Transverse colon (tissue), 4 donors: ENCODE data around the gene B4GALT7. TPM values are rescaled to one million over a fixed set of nuclear protein-coding genes. Genes with fewer than 3 reads are reported as not detected.
A peak's percentile ranks its signal among the peaks of the same experiment; 100 is the strongest.

Source experiments
- DNase-seq: peaks from one replicate; pipeline ENCODE4 v3.0.0-alpha.2; 2019
- H3K27ac ChIP-seq, 4 donors: fragments of 200-600 bp; sonication (generic); 2 replicates each; pipeline ENCODE4 v1.5.1; 2016 to 2018; ENCODE audit warnings: inconsistent platforms in 4 of 4
- H3K27me3 ChIP-seq: fragments of 200-600 bp; sonication (generic); 2 replicates; pipeline ENCODE4 v1.5.1; 2017; ENCODE audit warnings: inconsistent platforms
- H3K36me3 ChIP-seq, 4 donors: fragments of 200-600 bp; sonication (generic); 2 replicates each; pipeline ENCODE4 v1.5.1; 2017 to 2019; ENCODE audit warnings: inconsistent platforms in 4 of 4
- H3K4me1 ChIP-seq, 4 donors: fragments of 200-600 bp; sonication (generic); 2 replicates each; pipeline ENCODE4 v1.5.1; 2017 to 2020; ENCODE audit warnings: inconsistent platforms in 4 of 4
- H3K4me3 ChIP-seq, 4 donors: fragments of 200-600 bp; sonication (generic); 1 replicate in 1 of 4; 2 replicates in 3 of 4; pipeline versions ENCODE4 v1.5.1 to v1.6.1; 2017 to 2019; ENCODE audit warnings: inconsistent platforms in 4 of 4
- H3K9me3 ChIP-seq, 2 donors: fragments of 200-600 bp; sonication (generic); 2 replicates each; pipeline ENCODE4 v1.5.1; 2017 to 2019; ENCODE audit warnings: inconsistent platforms in 2 of 2
- EP300 ChIP-seq: sonication (generic); formaldehyde crosslinking; IDR thresholded peaks from one replicate; pipeline ENCODE4 v1.6.1; 2017; ENCODE audit warnings: antibody characterized with exemption, low read depth
- POLR2A ChIP-seq: fragments of 450-650 bp; IDR thresholded peaks from one replicate; pipeline ENCODE4 v1.6.1; 2016; ENCODE audit warnings: antibody characterized with exemption, mild to moderate bottlenecking, moderate library complexity
- POLR2AphosphoS5 ChIP-seq, 3 donors: sonication (generic); formaldehyde crosslinking; IDR thresholded peaks; one replicate each; pipeline ENCODE4 v1.6.1; 2016; ENCODE audit warnings: antibody characterized with exemption in 3 of 3
- WGBS, 2 donors: methylation state at CpG; one replicate each; pipeline ENCODE4 v1.1.5; 2018; ENCODE audit warnings: low coverage in 1 of 2; 5-methylcytosine and 5-hydroxymethylcytosine counted together
- in situ Hi-C, 4 donors: fragments of 200-750 bp; cut with MboI; loops; one replicate each; pipeline versions ENCODE4 v1.15.0 to v1.15.1; 2017; ENCODE audit warnings: low sequenced_read_pairs in 3 of 4, low pct_ligation_motif_present in 1 of 4, low pct_unique_long_range_greater_than_20kb in 1 of 4
- intact Hi-C: fragments of 100-400 bp; cut with DNase I; formaldehyde crosslinking; loops from one replicate; pipeline ENCODE4 v1.15.1; 2023; ENCODE audit warnings: low total_unique reads
- total RNA-seq, 4 donors: library from RNA; depleted of rRNA; stranded (reverse); fragments of >200 nt; gene quantifications; one replicate each; pipeline ENCODE4 v1.1.0, GENCODE V29; 2016
- TF ChIP-seq, protein P1 (sequence below), 5 experiments: fragments of 200-600 bp in 3 of 5; fragments of 450-650 bp in 2 of 5; sonication (generic) in 3 of 5; IDR thresholded peaks; 1 replicate in 2 of 5; 2 replicates in 3 of 5; pipeline ENCODE4 v1.5.1; 2016 to 2017; ENCODE audit warnings: antibody characterized with exemption in 5 of 5, inconsistent platforms in 3 of 5, mild to moderate bottlenecking in 2 of 5, moderate library complexity in 1 of 5

Gene B4GALT7
- total RNA-seq, 4 donors from 2014 or later = 17.9 to 38.5 (median 27.0) TPM

DNA sequence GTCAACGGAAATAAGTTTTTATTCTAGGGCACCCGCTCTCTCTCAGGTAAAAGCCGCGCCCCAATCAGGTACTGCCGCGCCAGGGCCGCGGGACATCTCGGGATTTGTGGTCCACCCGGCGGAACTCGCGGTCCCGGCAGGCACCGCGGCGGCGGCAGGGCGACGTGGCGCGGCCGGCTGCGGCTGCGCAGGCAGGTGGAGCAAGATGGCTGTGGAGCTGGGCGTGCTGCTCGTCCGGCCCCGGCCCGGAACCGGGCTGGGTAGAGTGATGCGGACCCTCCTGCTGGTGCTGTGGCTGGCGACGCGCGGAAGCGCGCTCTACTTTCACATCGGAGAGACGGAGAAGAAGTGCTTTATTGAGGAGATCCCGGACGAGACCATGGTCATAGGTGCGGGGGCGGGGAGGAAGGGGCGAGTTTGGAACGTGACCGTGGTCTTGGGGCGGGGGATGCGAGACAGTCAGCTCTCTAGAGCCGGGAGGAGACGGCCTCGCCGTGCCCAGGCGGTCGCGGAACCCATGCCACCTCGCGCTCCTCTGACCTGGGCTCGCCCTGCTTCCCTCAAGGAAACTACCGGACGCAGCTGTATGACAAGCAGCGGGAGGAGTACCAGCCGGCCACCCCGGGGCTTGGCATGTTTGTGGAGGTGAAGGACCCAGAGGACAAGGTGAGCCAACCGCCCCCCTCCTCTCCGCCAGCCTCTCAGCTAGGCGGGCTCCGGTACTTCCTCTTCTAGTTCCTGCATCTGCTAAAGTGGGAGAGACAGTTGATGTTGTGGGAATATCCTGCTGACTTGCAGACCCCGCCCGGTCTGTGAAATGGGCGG is 7.7 kb upstream of the B4GALT7 start, which contains the start of gene TMED9:
Gene TMED9 (plus strand): TSS at position 194 of the 825 bp plus-strand sequence. CDS start 12 bp downstream, at position 206.
- peak; percentile 91 for DNase-seq
- Histone ChIP-seq H3K9me3 (no peaks in the 10 kb centered on the region), H3K4me1 (peaks cover 9 to 16% (median 13%) of the 10 kb centered on the region in 4 donors), H3K27me3 (peaks cover 25% of the 10 kb centered on the region), H3K4me3 (peak within 1 kb of the TSS; percentile 40 to 88 (median 79)), H3K36me3 (peaks cover 0 to 28% (median 14%) of the 10 kb centered on the region in 4 donors), H3K27ac (peak within 1 kb of the TSS; percentile 82 to 92 (median 85))
- in situ Hi-C loops (no loop called here), intact Hi-C loops (no loop called here)
- WGBS, 2 donors = 1% methylated on average over 48 of the region's 71 CpGs; no CpG with 5 or more reads in 1 of the 2 donors
- TF ChIP-seq POLR2A (peak; percentile 91), POLR2AphosphoS5 (IDR thresholded peaks at IDR 0.05) (peak; percentile 85 to 96 (median 91)), EP300 (no peak)
- TF ChIP-seq, protein P1, sequence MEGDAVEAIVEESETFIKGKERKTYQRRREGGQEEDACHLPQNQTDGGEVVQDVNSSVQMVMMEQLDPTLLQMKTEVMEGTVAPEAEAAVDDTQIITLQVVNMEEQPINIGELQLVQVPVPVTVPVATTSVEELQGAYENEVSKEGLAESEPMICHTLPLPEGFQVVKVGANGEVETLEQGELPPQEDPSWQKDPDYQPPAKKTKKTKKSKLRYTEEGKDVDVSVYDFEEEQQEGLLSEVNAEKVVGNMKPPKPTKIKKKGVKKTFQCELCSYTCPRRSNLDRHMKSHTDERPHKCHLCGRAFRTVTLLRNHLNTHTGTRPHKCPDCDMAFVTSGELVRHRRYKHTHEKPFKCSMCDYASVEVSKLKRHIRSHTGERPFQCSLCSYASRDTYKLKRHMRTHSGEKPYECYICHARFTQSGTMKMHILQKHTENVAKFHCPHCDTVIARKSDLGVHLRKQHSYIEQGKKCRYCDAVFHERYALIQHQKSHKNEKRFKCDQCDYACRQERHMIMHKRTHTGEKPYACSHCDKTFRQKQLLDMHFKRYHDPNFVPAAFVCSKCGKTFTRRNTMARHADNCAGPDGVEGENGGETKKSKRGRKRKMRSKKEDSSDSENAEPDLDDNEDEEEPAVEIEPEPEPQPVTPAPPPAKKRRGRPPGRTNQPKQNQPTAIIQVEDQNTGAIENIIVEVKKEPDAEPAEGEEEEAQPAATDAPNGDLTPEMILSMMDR (IDR thresholded peaks at IDR 0.05) = peak in 2 of 5 experiments; percentile 20 to 39

DNA sequence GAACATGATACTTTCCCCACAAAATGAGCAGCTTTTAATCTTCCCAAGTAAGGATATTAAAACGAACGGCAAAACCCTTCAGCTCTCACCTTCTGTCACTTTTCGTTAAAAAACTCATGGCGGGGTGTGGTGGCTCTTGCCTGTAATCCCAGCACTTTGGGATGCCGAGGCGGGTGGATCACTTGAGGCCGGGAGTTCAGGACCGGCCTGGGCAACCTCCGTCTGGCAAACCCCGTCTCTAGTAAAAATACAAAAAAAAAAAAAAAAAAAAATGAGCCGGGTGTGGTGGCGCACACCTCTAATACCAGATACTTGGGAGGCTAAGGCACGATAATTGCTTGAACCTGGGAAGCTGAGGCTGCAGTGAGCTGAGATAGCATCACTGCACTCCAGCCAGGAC is 7.0 kb upstream of the B4GALT7 start:
- Histone ChIP-seq H3K4me3 (peak overlapping the region; percentile 40 to 88 (median 79)), H3K27me3 (peaks cover 18% of the 10 kb centered on the region), H3K27ac (peak overlapping the region; percentile 82 to 92 (median 85)), H3K9me3 (no peaks in the 10 kb centered on the region), H3K4me1 (peaks cover 9 to 16% (median 13%) of the 10 kb centered on the region in 4 donors), H3K36me3 (peaks cover 0 to 28% (median 14%) of the 10 kb centered on the region in 4 donors)
- intact Hi-C loops (no loop called here), in situ Hi-C loops (no loop called here)
- WGBS, 2 donors = 64 to 79% methylated on average over 8 to 13 of the region's 13 CpGs
- TF ChIP-seq POLR2A = no peak
- TF ChIP-seq, protein P1 (IDR thresholded peaks at IDR 0.05) = no peak
- no peak for TF ChIP-seq EP300
- TF ChIP-seq POLR2AphosphoS5 (IDR thresholded peaks at IDR 0.05) = no peak
- DNase-seq = no peak

DNA sequence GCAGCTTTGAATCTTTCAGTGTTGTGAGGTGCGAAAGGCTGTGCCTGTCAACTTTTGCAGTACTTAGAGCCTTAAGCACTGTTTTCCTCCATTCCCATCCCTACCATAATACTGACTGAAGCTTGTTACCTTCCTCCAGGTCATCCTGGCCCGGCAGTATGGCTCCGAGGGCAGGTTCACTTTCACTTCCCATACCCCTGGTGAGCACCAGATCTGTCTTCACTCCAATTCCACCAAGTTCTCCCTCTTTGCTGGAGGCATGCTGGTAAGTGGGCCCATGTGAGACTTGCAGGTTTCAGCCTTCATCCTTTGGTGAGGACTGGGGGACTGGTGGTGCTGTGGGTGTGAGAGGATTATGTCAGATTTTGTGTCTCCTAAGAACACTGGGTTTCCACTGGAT is 6.4 kb upstream of the B4GALT7 start:
- intact Hi-C loops = no loop called here
- Histone ChIP-seq H3K36me3 (peaks cover 0 to 28% (median 14%) of the 10 kb centered on the region in 4 donors), H3K27ac (no peak overlapping the region), H3K9me3 (no peaks in the 10 kb centered on the region), H3K4me3 (no peak overlapping the region), H3K4me1 (peaks cover 9 to 16% (median 14%) of the 10 kb centered on the region in 4 donors), H3K27me3 (peaks cover 18% of the 10 kb centered on the region)
- in situ Hi-C loops = no loop called here
- DNase-seq = no peak
- TF ChIP-seq POLR2A = no peak
- no peak for TF ChIP-seq POLR2AphosphoS5 (IDR thresholded peaks at IDR 0.05)
- TF ChIP-seq, protein P1 (IDR thresholded peaks at IDR 0.05) = no peak
- TF ChIP-seq EP300 = no peak
- 77 to 88% methylated on average over 3 of the region's 3 CpGs for WGBS, 2 donors

DNA sequence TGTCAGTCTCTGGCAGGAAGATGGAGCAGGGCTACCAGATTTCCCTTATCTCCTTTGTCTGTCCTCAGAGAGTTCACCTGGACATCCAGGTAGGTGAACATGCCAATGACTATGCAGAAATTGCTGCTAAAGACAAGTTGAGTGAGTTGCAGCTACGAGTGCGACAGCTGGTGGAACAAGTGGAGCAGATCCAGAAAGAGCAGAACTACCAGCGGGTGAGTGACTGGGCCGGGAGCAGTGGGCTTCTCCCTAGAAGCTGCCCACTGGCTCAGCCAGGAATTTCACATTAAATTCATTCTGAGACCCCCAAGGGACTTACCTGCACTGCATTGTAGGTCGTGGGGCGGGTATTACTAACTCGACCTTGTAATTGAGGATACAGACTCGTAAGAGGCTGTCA is 5.9 kb upstream of the B4GALT7 start:
- intact Hi-C loops = no loop called here

More for the DNA sequence above, 5.9 kb upstream of the B4GALT7 start:
- in situ Hi-C loops = no loop called here
- DNase-seq = no peak
- peaks cover 9 to 22% (median 16%) of the 10 kb centered on the region in 4 donors for H3K4me1 ChIP-seq
- peaks cover 18% of the 10 kb centered on the region for H3K27me3 ChIP-seq
- TF ChIP-seq, protein P1 (IDR thresholded peaks at IDR 0.05) = no peak
- TF ChIP-seq POLR2A (no peak), EP300 (no peak), POLR2AphosphoS5 (IDR thresholded peaks at IDR 0.05) (no peak)
- H3K36me3 ChIP-seq = peaks cover 0 to 28% (median 14%) of the 10 kb centered on the region in 4 donors
- H3K4me3 ChIP-seq = no peak overlapping the region
- H3K9me3 ChIP-seq = no peaks in the 10 kb centered on the region
- WGBS, 2 donors = 95% methylated on average over 8 of the region's 8 CpGs; no CpG with 5 or more reads in 1 of the 2 donors
- H3K27ac ChIP-seq = no peak overlapping the region
